ENCODE data around the gene MTUS2.

DNA sequence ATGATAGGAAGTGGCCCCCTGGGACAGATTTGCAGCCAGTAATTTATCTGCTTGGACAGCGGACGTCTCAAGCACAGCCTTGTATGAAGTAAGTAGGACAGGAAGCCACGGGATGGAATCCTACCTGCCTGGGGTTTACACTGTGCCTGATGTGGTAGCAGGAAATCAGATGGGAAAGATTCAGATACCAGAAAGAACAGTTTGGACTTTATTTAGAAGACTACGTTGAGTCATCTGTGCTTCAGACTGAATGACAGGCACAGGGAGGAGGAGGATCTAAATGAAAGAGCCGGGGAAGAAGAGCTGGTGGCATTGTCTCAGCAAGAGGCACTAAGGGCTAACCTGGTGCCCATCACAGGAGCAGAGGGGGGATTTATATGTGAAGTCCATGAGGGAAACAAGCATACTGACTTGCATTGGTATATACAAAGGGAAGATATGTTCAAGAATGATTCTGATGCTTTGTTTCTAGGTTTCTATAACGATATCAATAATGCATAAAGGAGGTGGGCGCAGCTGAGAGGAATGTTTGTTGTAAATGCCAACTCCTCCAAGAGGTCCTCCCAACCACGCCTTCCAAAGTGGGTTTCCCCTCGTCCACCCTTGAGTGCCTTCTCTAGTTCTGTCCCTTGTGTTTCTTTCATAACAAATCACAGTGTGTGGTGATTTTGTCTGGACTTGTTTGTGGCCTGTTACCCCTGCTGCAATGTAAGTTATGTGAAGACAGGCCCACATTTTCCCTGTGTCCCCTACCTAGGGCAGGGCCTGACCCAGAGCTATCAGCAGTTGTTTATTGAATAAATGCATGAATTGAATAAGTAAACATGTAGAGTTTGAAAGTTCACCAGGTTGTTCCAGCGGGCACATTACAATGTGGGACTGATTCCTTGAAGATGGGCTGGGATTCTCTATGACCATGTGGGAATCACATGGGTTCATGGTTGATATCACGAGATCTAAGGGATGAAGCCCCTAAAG, 446.9 kb downstream of the MTUS2 start:
- no peak for TF ChIP-seq POLR2A (IDR thresholded peaks at IDR 0.05)
- TF ChIP-seq, protein P1, sequence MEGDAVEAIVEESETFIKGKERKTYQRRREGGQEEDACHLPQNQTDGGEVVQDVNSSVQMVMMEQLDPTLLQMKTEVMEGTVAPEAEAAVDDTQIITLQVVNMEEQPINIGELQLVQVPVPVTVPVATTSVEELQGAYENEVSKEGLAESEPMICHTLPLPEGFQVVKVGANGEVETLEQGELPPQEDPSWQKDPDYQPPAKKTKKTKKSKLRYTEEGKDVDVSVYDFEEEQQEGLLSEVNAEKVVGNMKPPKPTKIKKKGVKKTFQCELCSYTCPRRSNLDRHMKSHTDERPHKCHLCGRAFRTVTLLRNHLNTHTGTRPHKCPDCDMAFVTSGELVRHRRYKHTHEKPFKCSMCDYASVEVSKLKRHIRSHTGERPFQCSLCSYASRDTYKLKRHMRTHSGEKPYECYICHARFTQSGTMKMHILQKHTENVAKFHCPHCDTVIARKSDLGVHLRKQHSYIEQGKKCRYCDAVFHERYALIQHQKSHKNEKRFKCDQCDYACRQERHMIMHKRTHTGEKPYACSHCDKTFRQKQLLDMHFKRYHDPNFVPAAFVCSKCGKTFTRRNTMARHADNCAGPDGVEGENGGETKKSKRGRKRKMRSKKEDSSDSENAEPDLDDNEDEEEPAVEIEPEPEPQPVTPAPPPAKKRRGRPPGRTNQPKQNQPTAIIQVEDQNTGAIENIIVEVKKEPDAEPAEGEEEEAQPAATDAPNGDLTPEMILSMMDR (IDR thresholded peaks at IDR 0.05 in 4 of 5, conservative IDR thresholded peaks at IDR 0.05 in 1 of 5), result no peak

Data from gastrocnemius medialis (tissue), 4 donors.